HEK293 (cell line): ENCODE measurements around the gene CDC25A.

Source experiments
- ATF2 ChIP-seq: fragments of 450-650 bp; formaldehyde crosslinking; IDR thresholded peaks from 2 replicates; pipeline ENCODE4 v1.5.1; 2016; ENCODE audit warnings: missing biosample characterization, missing genetic modification characterization, low read depth
- CTCF ChIP-seq: fragments of 450-650 bp; formaldehyde crosslinking; IDR thresholded peaks from 2 replicates; pipeline ENCODE4 v1.5.1; 2016; ENCODE audit warnings: missing biosample characterization, missing genetic modification characterization
- GLI4 ChIP-seq: fragments of 450-650 bp; formaldehyde crosslinking; IDR thresholded peaks from 2 replicates; pipeline ENCODE4 v1.5.1; 2016; ENCODE audit warnings: missing biosample characterization, missing genetic modification characterization
- KLF1 ChIP-seq: fragments of 450-650 bp; formaldehyde crosslinking; IDR thresholded peaks from 2 replicates; pipeline ENCODE4 v1.5.1; 2016; ENCODE audit warnings: missing biosample characterization, missing genetic modification characterization
- REST ChIP-seq: fragments of 450-650 bp; formaldehyde crosslinking; IDR thresholded peaks from 2 replicates; pipeline ENCODE4 v1.5.1; 2016; ENCODE audit warnings: missing biosample characterization, missing genetic modification characterization
- YY1 ChIP-seq: fragments of 450-650 bp; formaldehyde crosslinking; IDR thresholded peaks from 2 replicates; pipeline ENCODE4 v1.5.1; 2018; ENCODE audit warnings: missing biosample characterization, missing genetic modification characterization
- ZBTB26 ChIP-seq: fragments of 450-650 bp; formaldehyde crosslinking; optimal IDR thresholded peaks from 2 replicates; pipeline ENCODE3; 2016; ENCODE audit warnings: missing biosample characterization, mild to moderate bottlenecking, missing genetic modification characterization
- ZBTB7A ChIP-seq: fragments of 450-650 bp; formaldehyde crosslinking; IDR thresholded peaks from 2 replicates; pipeline ENCODE4 v1.5.1; 2016; ENCODE audit warnings: low read depth, missing biosample characterization, missing genetic modification characterization
- ZNF138 ChIP-seq: fragments of 450-650 bp; formaldehyde crosslinking; IDR thresholded peaks from 2 replicates; pipeline ENCODE4 v1.5.1; 2016; ENCODE audit warnings: missing biosample characterization, missing genetic modification characterization, borderline replicate concordance
- ZNF274 ChIP-seq, 2 experiments: fragments of 200-500 bp in 1 of 2; fragments of 450-650 bp in 1 of 2; sonication (Bioruptor generic) in 1 of 2; formaldehyde crosslinking in 1 of 2; IDR thresholded peaks; 2 replicates each; pipeline versions ENCODE4 v1.5.1 to v1.6.1; 2014 to 2016; ENCODE audit warnings: borderline replicate concordance in 1 of 2, inconsistent platforms in 1 of 2, low read length in 1 of 2, missing biosample characterization in 1 of 2, missing genetic modification characterization in 1 of 2
- ZNF311 ChIP-seq: fragments of 450-650 bp; formaldehyde crosslinking; IDR thresholded peaks from 2 replicates; pipeline ENCODE4 v1.5.1; 2017; ENCODE audit warnings: missing biosample characterization, missing genetic modification characterization, borderline replicate concordance
- ZNF558 ChIP-seq: fragments of 450-650 bp; formaldehyde crosslinking; IDR thresholded peaks from 2 replicates; pipeline ENCODE4 v1.5.1; 2016; ENCODE audit warnings: missing biosample characterization, missing genetic modification characterization
- ZNF76 ChIP-seq: fragments of 450-650 bp; formaldehyde crosslinking; IDR thresholded peaks from 2 replicates; pipeline ENCODE4; 2016; ENCODE audit warnings: low read depth, missing biosample characterization, missing genetic modification characterization, borderline replicate concordance

GRCh38 chr3:48130321-48130904 lies 57.8 kb downstream of the CDC25A start:
- no peak for TF ChIP-seq ZBTB26 (tag by site-specific recombination)
- TF ChIP-seq CTCF, result no peak
- no peak for TF ChIP-seq YY1
- no peak for TF ChIP-seq REST (tag by site-specific recombination)
- TF ChIP-seq ZBTB7A (tag by site-specific recombination), result no peak
- no peak for TF ChIP-seq ZNF274 (IDR thresholded peaks at IDR 0.05; ENCODE audit: low read length)
- TF ChIP-seq ZNF274 (tag by site-specific recombination; IDR thresholded peaks at IDR 0.05; ENCODE audit: borderline replicate concordance), result no peak
- peak; percentile 55; the same call in 1 of the 2 replicates for TF ChIP-seq KLF1 (tag by site-specific recombination)
- no peak for TF ChIP-seq ZNF311 (tag by site-specific recombination)
- no peak for TF ChIP-seq ZNF138 (tag by site-specific recombination)
- no peak for TF ChIP-seq ATF2
- TF ChIP-seq ZNF76 (tag by site-specific recombination), result no peak
- no peak for TF ChIP-seq ZNF558 (tag by site-specific recombination)
- TF ChIP-seq GLI4 (tag by site-specific recombination), result no peak
